NCI-H510A (cell line): ENCODE data around the gene RIC3.

ENCODE experiments used
- DNase-seq: peaks from one replicate; lab custom pipeline; 2025; lab: John Stamatoyannopoulos, UW

RIC3 gene, protein sequence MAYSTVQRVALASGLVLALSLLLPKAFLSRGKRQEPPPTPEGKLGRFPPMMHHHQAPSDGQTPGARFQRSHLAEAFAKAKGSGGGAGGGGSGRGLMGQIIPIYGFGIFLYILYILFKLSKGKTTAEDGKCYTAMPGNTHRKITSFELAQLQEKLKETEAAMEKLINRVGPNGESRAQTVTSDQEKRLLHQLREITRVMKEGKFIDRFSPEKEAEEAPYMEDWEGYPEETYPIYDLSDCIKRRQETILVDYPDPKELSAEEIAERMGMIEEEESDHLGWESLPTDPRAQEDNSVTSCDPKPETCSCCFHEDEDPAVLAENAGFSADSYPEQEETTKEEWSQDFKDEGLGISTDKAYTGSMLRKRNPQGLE

DNA sequence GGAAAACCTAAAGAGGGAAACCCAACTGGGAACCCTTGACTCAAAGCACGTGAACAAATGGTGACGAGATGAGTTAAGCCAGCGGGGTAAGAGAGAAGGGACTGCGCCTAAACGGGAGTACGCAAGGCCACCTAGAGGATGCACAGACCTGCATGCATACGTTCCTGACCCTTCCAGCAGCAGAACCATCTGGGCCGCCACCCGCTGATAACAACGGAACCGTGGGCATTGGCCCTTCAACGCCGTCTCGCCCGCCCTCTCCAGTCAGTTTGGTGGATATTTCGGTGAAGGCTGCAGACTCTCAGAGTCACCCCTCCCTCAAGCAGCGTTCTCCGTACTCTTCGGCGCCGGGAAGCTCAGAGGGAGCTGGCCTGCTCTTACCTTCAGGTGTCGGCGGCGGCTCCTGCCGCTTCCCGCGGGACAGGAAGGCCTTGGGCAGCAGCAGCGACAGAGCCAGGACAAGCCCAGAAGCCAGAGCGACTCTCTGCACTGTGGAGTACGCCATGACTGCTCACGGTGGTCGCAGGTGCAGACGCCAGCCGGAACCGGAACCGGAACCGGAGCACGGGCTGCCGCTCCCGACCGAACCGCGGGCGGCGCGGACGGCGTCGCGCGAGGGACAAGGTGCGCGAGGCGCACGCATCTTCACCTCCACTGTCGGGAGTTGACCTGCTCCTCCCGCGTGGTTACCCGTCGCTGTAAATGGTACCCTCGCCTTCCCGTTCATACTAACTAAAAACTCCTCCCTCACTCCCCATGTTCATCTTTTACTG, at the start of gene RIC3:
TSS of gene RIC3 (minus strand) at position 541 of the 773 bp plus-strand sequence. CDS start at position 505, 36 bp downstream.
- DNase-seq, result peak; percentile 40

DNA sequence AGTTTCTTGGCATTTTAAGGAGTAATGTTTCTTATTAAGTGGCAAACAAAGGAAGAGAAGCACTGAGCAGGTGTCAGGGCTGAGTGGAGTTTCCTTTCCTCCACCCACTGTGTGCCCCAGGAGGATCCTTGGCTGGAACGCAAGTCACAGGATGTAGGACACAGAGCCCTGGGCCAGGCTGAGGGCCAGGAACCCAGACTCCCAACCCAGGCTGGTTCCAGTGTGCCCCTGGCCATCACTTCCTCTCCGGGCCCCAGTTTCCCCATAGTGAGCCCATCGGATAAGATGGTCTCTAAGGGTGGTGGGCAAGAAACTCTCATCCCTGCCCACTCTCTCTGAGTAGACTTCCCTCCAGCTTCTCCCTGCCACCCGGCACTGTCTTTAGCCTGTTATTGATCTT, 49.6 kb upstream of the RIC3 start:
- no peak for DNase-seq

DNA sequence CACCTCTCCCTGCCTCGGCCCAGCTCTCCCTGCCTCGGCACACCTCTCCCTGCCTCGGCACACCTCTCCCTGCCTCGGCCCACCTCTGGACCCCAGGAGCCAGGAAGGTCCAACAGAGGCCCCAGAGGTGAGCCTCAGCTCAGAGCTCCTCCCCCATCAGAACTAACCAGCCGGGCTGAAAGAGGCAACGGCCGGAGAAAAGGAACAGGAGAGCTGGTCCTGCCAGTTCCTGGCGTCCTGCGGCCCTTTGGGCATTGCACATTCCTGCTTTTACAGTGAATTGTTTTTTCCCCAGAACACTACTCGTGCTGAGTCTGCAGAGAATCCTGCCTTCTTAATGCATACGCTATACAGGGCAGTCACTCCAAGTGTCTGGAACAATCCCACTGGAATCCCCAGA, 49.1 kb upstream of the RIC3 start:
- no peak for DNase-seq

DNA sequence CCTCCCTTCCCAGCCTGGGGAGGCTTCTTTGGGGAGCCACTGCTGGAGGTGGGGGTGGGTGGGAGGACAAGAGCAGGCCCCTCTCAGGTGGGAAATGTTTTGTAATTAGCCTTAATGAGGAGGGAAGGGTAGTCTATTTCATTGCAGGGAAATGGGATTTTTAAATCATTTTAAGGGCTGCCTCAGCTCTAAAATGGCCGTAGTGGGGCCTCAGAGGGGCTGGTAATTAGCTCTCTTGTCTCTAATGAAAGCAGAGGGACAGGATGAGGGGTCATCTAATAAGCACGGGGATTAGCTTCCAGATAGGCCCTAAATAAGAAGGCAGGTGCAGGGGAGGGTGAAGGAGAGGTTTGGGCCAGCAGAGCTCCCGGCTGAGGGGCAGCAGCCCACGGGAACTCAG, 48.3 kb upstream of the RIC3 start:
- DNase-seq, result no peak

DNA sequence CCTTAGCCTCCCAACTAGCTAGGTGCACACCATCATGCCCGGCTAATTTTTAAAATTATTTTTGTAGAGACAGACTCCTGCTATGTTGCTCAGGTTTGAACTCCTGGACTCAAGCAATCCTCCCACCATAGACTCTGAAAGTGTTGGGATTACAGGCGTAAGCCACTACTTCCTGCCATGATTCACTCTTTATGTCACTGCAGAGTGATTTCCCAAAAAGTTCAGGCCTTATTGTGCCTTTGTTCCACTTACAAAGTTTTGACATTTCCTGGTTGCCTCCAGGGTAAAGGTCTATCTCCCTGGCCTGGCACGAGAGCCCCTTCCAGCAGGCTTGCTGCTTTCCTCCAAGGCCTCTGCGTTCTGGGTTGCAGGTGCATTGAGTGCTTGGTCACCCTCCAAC, 44.6 kb upstream of the RIC3 start:
- DNase-seq, result no peak

DNA sequence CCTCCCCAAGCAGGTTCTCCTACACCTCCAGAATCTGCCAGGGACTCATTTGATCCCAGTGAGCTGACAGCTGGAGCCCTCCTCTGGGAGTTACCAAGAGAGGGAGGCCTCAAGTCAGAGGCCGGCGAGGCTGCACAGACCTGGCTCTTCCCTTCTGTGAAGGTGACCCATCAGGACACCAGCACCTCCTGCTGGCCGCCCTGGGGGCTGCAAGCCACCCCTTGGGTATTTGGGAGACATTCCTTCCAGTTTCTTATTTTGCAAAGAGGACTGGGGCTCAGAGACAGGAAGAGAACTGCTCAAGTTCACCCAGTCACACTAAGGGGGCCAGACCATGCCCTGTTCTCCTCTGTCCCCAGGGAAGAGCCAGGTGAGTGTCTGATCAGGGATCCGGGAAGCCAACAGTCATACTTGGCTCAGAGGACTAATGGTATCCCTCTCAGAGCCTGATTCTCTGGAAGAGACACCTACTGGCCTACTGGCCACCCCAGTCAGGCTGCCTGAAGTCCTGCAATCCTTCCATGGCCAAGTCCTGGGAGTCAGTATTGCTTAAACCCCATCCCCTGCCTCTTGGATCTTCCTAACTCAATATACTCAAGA, 40.5 kb upstream of the RIC3 start:
- no peak for DNase-seq

DNA sequence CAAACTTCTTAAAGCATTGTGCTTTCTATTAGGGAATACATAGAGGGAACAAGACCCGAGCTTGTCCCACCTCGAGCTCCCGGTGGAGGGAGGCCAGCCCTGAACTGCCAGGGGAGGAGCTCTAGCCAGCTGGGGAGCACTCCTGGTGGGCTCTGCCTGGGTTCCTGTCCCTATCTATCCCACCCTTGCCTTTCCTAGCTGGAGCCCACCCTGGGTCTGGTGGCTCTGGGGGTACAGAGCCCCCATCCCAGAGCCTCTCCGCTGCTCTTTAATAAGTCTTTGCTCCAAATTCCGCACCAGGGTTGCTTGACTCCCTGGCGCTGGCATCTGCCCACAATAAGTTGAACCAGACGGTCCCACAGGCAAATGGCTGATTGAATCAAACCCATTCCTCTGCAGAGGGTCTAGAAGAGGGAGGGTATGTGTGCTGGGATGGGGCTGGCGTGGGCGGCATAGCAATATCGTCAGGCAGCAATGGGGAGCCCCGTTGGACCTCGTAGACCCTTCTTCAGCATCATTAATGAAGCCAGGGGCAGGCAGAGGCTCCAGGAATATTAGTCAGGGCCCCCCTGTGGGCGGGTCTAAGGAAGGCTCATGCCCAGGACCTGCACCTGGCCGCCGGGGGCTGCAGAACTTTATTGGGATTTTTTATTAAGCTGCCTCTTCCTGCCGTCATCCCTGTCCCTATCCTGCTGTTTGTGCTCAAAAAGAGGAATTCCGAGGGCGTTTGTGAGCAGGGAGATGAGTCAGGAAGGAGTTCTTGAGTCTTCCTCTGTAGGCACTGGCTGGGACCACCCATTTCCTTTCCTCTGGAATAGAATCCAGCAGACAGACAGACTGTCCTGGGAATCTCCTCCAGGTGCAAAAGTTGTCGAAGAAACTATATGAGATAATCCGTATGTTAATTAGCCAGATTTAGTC, 38.5 kb upstream of the RIC3 start:
- DNase-seq, result no peak

DNA sequence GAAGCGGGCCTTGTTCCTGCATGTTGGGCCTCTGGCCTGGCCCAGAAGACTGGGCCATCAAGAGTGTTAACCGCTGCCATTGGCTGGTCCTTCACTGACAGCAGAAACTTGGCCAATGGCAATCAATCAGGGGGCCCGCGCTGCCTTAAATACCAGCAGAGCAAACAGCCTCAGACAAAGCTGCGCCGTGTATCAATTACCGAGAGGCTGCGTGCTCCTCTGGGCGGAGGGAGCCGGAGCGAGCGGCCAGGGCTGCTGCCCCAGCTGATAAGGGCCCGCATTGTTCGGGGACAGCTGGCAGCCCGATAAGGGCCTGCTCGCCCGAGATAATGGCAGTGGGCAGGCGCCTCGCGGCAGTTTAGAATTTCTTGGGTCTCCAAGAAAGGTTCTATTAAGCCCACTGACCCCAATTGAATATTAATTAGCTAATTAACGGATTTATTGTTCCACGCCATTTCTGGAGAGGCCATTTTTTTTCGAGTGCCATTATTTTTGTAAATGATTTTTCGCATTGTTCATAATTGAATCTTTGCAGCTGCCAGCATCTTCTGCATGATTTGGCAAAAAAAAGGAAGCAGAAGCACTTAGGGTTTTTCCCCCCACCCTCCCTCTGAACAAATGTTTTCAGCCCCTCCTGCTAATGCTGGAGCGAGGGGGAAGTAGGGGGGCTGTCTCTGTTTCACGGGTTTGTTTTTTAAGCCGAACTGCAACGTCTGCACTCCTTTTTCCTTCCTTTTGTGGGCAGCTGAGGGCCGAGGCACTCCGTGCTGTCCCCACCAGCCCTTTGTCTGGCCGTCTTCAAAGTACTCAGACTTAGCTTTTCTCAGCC, 37.6 kb upstream of the RIC3 start:
- DNase-seq, result no peak

DNA sequence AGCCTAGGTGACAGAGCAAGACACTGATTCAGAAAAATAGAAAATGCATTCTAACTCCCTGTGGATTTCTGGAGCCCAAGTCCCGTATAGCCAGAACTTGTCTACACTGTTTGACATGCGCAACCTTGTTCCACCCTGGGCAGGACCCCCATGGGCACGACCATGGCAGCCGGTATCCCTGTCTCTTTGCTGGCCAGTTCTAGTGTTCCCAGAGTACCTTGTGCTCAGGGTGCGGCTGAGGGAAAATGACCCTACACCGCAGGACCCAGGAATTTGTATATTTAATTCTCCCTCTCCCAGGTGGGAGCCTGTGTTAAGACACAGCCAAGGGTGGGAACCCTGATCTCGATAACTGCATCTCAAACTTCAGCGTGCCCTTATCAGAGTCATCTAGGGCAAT, 36.7 kb upstream of the RIC3 start:
- no peak for DNase-seq

DNA sequence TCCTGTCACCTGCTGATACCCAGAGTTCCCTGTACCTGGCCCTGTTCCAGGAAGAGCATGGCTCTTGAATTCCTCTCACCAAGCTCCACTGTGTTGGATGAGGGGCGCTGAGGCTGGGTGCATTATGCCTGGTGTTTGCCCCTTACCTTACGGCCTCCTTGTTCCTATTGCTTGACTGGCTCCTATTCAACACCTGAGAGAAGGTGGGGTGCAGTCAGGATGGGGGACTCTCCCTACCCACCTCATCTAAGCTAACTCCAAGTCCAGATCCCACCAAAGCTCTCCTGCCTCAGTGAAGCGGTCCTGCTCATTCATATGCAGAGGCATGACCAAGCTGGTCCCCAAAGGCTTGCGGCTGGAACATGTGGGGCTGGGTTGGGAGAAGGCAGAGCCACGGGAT, 35.8 kb upstream of the RIC3 start:
- DNase-seq, result no peak

DNA sequence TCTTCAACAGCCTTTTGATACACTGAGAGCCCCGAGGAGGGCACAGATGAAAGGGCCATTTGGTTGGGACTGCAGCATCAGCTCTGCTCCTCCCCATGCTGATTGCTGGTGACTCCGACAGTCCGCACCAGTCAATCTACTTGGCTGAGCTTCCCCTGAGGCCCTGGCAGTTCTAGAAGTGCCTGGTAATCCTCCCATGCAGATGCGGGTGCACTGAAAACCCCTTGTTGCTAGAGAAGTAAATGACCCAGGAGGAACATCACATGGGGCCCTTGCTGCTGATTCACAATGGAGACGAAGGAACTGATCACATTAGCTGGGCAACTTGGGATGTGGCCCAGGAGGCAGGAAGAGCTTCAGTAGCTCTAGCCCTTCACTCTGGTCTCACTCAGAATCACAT, 35.2 kb upstream of the RIC3 start:
- DNase-seq, result no peak

DNA sequence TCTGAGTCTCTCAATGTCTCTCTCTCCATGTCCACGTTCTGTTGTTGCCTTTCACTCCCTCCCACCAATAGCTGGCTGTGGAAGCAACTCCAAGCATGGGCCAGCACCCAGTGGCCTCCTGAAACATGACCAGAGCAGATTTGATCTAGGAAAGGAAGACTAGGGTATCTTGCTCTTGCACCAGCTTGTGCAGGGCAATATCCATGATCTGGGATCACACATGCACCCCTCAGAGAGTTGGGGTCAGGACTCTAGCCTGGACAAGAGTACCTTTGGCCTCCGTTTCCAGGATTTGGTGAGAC, 34.5 kb upstream of the RIC3 start:
- DNase-seq, result no peak

DNA sequence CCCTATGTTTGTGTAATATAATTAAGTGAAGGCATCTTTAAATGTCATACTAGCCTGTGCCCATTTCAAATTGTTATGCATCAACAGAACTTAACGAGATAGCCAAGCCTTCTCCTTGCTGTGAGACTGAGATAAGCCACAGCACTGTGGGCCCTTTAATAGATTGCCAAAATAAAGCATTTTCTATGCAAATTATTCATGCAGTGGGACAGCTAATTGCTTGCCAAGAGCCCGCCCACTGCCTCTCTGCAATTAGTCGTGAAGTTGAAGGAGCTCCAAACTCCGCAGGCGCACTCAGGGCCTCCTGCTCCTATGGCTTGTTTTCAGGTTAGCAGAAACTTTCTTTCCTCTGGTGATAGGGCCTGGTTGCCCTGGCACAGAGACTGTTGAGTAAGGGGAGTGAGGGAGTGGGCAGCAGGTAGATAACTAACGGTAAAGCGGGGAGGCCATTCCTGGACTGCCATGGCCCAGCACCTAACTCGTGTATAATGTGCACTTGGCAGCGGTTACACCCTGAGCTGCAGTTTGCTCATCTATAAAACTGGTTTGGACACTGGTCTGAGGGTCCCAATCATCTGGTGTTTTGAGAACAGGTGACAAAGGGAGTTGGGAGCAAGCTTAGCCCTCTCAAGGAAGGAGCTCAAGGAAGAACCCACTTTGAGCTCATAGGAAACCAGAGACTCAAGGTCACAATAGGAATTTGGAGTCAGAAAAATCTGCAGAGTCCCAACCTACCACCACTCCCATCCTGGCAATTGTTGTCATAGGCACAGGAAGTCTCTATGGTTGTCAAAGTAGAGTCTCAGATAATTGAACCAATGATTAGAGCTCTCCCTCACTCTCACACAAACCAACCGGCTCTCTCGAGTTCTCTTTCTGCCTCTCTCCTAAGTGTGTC, 33.9 kb upstream of the RIC3 start:
- DNase-seq, result no peak

DNA sequence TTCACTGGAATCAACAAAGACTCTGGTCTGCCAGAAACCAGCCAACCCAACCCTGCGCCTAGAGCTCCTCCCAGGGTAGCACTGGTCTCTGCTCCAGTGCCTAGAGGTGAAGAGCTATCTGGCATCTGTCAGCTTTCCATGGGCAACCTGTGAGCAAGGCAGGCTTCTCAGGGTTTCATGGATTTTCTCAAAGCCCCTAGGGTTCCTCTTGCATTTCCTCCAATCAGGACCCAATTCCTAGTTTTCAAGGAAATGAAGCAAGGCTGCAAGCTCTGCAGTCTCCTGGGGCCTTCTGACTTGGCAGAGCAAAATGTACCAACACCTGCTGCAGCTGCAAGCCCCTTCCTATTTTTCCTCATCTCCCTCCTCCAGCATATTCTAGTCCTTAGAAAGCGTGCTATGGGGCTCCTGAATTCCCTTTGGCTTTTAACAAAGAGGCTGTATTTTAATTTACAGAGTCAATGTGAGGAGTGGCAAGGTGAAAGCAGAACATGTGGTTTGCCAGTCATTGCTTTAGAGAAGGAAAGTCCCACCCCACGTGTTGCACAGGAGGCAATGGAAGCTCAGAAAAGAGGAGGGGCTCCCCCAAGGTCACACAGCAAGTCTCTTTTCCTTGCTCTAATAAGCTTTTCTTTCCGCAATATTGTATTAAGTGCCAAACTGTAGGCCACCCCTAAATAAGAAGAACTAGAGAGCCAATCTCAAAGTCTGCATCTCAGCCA, 33.0 kb upstream of the RIC3 start:
- DNase-seq, result no peak

DNA sequence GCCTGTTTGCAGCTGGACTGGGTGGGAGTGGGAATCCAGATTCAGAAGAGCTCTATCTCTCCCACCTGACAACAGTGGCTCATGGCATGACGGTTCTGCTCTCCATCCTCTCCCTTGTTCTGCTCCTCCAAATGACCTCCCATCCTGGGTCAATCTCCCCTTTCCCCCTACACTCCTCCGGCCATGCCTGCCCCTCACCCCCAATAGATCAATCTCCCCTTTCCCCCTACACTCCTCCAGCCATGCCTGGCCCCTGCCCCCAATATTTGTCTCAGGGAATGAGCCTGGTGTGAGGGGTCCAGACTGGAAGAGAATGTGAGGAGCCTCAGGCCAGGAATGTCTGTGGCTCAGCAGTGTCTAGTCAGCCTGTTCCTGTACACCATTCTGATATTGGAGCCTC, 30.9 kb upstream of the RIC3 start:
- DNase-seq, result no peak

DNA sequence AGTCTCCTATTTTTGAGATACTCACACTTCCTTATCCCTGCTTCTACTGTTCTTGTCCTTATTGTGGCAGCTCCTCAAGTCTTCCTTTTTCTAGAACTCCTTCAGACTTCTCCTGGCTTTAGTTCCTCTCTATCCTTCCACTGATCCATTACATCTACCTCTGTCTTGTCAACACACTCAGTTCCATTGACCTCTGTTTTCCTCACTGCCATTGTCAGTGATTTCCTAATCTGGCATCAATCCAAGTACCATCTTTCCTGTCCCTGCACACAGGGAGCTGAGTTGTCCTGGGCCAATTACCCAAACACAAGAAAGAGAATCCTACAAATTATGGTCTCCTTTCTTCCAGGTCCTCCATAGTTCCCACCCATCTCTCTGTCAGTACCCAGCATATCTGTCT, 27.9 kb upstream of the RIC3 start:
- no peak for DNase-seq

DNA sequence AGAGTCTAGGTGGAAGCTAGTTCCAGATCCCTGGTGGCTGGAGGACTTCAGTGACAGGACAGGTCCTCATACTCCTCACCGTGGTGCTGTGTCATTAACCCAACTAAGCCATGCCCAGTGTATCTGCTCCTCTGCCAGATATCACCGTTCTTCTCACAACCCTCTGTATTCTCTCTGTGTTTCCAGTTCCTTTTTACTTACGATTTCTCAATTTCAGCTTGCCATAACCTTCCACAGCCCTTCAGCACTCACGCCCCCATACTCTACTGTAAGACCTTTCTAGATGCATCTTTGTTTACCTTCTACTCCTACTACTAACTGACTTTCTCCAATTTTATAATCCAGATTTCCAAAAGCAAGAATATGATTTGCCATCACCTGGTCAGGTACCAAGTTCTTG, 26.1 kb upstream of the RIC3 start:
- no peak for DNase-seq

DNA sequence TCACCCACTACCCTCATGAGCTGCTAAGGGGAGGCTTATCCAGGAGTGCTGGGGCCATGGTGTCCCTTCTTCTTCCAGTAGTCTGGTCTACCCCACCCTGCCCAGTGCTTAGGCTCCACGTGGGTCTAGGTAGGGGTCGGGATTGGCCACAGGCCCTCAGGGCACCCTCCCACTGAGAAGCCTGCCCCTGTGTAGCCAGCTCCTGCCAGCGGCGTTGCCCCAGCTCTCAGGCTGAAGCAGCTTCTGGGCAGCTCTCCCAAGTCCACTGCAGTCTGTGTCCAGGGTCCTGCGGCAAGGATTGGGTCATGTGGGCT, 24.0 kb upstream of the RIC3 start:
- no peak for DNase-seq

DNA sequence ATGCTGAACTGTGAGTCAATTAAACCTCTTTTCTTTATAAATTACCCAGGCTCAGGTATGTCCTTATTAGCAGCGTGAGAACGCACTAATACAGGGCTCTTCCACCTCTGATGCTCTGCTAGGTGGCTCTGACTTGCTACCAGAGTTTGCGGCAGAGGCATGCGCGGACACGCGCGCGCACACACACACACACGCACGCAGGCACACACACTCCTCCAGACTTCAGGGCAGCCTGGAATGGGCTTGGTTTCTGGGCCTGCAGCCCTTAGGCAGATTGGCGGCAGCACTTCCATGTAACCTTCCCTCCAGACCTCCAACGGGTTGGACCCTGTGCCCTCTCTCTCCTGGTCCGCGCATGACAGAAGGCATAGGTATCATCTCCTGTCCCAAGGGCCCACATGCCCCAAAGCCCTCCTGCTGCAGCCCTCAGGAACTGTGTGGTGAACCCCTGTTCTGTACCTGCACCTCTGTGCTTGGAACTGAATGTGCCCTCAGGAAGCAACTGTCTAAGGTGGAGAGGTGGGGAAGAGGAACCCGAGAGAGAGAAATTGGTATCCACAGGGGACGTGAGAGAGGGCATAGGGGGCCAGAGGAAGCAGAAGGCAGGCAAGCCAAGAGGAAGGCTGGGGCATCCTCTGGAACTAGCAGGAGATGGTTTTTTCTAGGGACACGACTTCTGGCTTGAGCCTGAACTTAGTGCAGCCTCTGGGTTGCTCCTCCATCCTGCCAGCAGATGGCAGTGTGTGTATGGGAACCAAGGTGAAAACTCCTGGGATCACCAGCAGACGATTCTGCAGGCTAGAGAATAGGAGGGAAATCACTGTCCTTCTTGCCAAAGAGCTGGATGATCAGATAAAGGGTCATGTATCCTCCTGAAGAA, 23.4 kb upstream of the RIC3 start:
- no peak for DNase-seq
